ENCODE results near the gene MAEA.
"Not testable (repeated sequence)": the region's sequence is repeated elsewhere in the genome, so short reads cannot be mapped to it uniquely, and the experiment has no call there.

DNA sequence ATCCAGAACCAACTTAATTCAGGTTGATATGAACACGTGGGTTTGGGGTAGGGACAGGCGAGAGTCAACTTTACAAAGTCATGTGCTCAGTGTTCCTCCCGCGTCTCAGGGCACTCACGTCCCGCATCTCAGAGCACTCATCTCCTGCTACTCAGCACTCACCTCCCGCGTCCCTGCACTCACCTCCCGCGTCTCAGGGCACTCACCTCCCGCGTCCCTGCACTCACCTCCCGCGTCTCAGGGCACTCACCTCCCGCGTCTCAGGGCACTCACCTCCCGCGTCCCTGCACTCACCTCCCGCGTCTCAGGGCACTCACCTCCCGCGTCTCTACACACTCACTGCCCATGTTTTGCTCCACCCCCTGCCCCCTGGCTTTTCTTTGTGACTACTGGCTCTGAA, 82.9 kb downstream of the MAEA start:
- TF ChIP-seq, protein P1, sequence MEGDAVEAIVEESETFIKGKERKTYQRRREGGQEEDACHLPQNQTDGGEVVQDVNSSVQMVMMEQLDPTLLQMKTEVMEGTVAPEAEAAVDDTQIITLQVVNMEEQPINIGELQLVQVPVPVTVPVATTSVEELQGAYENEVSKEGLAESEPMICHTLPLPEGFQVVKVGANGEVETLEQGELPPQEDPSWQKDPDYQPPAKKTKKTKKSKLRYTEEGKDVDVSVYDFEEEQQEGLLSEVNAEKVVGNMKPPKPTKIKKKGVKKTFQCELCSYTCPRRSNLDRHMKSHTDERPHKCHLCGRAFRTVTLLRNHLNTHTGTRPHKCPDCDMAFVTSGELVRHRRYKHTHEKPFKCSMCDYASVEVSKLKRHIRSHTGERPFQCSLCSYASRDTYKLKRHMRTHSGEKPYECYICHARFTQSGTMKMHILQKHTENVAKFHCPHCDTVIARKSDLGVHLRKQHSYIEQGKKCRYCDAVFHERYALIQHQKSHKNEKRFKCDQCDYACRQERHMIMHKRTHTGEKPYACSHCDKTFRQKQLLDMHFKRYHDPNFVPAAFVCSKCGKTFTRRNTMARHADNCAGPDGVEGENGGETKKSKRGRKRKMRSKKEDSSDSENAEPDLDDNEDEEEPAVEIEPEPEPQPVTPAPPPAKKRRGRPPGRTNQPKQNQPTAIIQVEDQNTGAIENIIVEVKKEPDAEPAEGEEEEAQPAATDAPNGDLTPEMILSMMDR (IDR thresholded peaks at IDR 0.05; ENCODE audit: poor library complexity): not testable (repeated sequence)
- TF ChIP-seq EZH2phosphoT487 (IDR thresholded peaks at IDR 0.05; ENCODE audit: low read depth, severe bottlenecking, unreplicated experiment); EZH2 (IDR thresholded peaks at IDR 0.05; ENCODE audit: borderline replicate concordance): not testable (repeated sequence)
